ENCODE data around the gene STXBP1.
"Not testable (repeated sequence)": the region's sequence is repeated elsewhere in the genome, so short reads cannot be mapped to it uniquely, and the experiment has no call there.

STXBP1 gene

GRCh38 chr9:127578952-127579853 is 32.9 kb upstream of the STXBP1 start:
- peak; percentile 98 for DNase-seq

GRCh38 chr9:127580366-127580765 is 31.7 kb upstream of the STXBP1 start:
- DNase-seq: no peak

- DNase-seq: no peak
Measured at GRCh38 chr9:127580879-127581475, 31.1 kb upstream of the STXBP1 start.

GRCh38 chr9:127584474-127584805 is 27.6 kb upstream of the STXBP1 start:
- not testable (repeated sequence) for DNase-seq

GRCh38 chr9:127585161-127585819 is 26.8 kb upstream of the STXBP1 start:
- DNase-seq: no peak

GRCh38 chr9:127586096-127586495 is 26.0 kb upstream of the STXBP1 start:
- DNase-seq: no peak

- DNase-seq: peak; percentile 39
Measured at GRCh38 chr9:127586537-127586936, 25.5 kb upstream of the STXBP1 start.

GRCh38 chr9:127587966-127588365 is 24.1 kb upstream of the STXBP1 start:
- DNase-seq: no peak

GRCh38 chr9:127588740-127589506 is 23.2 kb upstream of the STXBP1 start:
- DNase-seq: peak; percentile 29

- DNase-seq: peak; percentile 57
Measured at GRCh38 chr9:127589955-127590370, 22.1 kb upstream of the STXBP1 start.

- DNase-seq: no peak
Measured at GRCh38 chr9:127595611-127596010, 16.5 kb upstream of the STXBP1 start.

- no peak for DNase-seq
Measured at GRCh38 chr9:127598839-127599549, 13.1 kb upstream of the STXBP1 start.

GRCh38 chr9:127599550-127599891 is 12.6 kb upstream of the STXBP1 start:
- no peak for DNase-seq

GRCh38 chr9:127603226-127603625 is 8.9 kb upstream of the STXBP1 start:
- no peak for DNase-seq

- DNase-seq: no peak
Measured at GRCh38 chr9:127606043-127606442, 6.0 kb upstream of the STXBP1 start.

GRCh38 chr9:127608104-127608966 is 3.7 kb upstream of the STXBP1 start:
- peak; percentile 84 for DNase-seq

GRCh38 chr9:127611603-127611898 is 526 bp upstream of the STXBP1 start:
- DNase-seq: no peak

GRCh38 chr9:127612939-127613582 is 984 bp downstream of the STXBP1 start:
- DNase-seq: peak; percentile 68

- DNase-seq: no peak
Measured at GRCh38 chr9:127613583-127613954, 1.5 kb downstream of the STXBP1 start.

GRCh38 chr9:127614961-127615360 is 2.9 kb downstream of the STXBP1 start:
- DNase-seq: no peak

GRCh38 chr9:127621339-127621970 is 9.4 kb downstream of the STXBP1 start:
- not testable (repeated sequence) for DNase-seq
